Measurements from ENCODE around the gene GSK3B.

The GSK3B gene

DNA sequence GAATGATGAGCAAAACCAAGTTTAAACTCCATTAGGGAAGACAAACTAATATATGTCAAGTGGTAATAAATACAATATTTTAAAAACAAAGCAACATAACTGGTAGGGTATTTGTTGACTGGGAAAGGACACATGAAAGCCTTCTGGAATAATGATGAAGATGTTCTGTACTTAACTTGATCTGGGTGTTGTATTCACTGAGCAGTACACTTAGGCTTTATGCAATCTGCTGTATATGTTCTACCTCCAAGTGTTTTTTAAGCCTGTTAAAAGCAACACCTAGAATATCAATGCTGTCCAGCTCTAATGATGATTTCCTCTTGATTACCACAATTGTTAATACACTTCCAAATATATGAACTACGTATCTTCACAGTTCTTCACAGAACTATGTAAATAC lies 46.6 kb downstream of the GSK3B start:
- H3K27me3 ChIP-seq (ENCODE audit: insufficient read depth, low read depth, severe bottlenecking), result no peaks in the 10 kb centered on the region
- no peak overlapping the region for H3K4me3 ChIP-seq (ENCODE audit: low read depth, low read length)
- H3K27ac ChIP-seq, result no peak overlapping the region
- DNase-seq, result no peak
- H3K9me3 ChIP-seq (ENCODE audit: severe bottlenecking), result no peaks in the 10 kb centered on the region
- TF ChIP-seq, protein P1, sequence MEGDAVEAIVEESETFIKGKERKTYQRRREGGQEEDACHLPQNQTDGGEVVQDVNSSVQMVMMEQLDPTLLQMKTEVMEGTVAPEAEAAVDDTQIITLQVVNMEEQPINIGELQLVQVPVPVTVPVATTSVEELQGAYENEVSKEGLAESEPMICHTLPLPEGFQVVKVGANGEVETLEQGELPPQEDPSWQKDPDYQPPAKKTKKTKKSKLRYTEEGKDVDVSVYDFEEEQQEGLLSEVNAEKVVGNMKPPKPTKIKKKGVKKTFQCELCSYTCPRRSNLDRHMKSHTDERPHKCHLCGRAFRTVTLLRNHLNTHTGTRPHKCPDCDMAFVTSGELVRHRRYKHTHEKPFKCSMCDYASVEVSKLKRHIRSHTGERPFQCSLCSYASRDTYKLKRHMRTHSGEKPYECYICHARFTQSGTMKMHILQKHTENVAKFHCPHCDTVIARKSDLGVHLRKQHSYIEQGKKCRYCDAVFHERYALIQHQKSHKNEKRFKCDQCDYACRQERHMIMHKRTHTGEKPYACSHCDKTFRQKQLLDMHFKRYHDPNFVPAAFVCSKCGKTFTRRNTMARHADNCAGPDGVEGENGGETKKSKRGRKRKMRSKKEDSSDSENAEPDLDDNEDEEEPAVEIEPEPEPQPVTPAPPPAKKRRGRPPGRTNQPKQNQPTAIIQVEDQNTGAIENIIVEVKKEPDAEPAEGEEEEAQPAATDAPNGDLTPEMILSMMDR (IDR thresholded peaks at IDR 0.05; ENCODE audit: low read depth, low read length), result no peak
- H3K36me3 ChIP-seq, result no peaks in the 10 kb centered on the region

DNA sequence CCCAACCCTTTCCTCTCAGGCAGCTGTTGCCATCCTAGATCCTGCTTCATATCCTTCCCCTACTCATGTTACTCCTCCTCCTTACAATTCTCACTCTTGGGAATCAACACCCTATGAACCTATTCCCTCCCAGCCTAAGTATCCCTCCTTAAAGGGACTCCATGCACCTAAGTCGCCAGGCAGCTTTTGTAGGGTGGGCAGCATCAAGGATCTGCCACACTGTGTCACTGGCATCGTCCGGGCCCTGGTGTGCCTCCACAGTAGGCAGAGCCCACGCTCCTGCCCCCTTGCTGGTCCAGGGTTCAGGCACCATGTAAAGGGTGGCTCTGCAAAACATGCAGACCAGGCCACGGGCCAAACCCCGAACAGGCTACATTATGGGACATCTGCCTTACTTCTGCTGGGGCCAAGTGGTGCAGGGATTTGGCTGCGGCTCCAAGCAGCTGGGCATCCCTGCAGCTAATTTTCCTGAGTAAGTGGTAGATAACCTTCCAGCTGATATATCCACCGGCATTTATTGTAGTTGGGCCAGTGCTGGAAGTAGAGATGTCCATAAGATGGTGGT lies 53.4 kb downstream of the GSK3B start:
- no peak overlapping the region for H3K4me3 ChIP-seq (ENCODE audit: low read depth, low read length)
- DNase-seq, result no peak
- no peak overlapping the region for H3K27ac ChIP-seq
- H3K36me3 ChIP-seq, result no peaks in the 10 kb centered on the region; the same call in 1 of the 2 replicates
- H3K9me3 ChIP-seq (ENCODE audit: severe bottlenecking), result peaks cover 4% of the 10 kb centered on the region
- no peaks in the 10 kb centered on the region for H3K27me3 ChIP-seq (ENCODE audit: insufficient read depth, low read depth, severe bottlenecking)
- TF ChIP-seq, protein P1 (IDR thresholded peaks at IDR 0.05; ENCODE audit: low read depth, low read length), result no peak

DNA sequence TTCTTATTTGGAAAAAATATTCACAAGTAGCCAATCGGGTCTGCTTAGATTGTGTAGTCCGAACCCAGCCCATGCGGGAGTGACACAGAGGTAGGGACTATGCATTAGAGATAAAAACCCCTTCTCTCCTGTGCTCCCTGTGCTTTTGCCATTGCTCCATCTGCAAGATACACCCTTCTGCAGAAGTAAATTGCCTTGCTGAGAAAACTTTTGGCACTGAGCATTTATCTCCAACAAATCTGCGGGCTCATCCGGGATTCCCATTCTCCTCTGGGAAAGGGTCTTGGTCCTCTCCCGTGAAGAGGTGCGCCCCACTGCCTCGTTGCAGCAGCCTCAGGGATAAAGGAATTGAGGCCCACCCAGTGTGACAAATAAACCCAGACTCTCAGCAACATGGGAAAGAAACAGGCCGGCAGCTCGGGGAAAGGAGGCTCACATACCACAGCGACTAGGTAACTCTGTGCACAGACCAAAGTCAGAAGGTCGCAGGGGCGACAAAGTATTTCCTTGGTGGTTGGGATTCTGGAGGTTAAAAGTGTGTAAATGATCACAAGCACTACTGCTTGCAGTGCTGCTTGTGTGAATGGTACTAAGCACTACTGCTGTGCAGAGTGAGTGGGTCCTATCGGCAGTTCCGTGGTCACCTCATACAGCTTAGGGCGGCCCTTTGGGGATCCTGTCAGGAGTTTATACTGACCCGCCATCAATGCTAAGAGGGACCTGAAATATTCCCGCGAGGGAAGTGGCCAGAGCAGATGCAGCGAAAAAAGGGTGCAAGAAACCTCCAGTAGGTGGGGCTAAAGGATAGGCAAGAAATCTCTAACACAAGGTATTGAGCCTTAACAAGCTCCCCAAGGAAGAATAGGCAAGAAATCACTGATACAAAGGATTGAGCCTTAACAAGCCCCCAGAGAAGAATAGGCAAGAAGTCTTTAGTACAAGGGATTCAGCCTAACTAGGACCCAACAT lies 54.3 kb downstream of the GSK3B start:
- TF ChIP-seq, protein P1 (IDR thresholded peaks at IDR 0.05; ENCODE audit: low read depth, low read length), result peak; percentile 44
- Histone ChIP-seq H3K9me3 (ENCODE audit: severe bottlenecking) (peaks cover 4% of the 10 kb centered on the region), H3K36me3 (no peaks in the 10 kb centered on the region; the same call in 1 of the 2 replicates), H3K4me3 (ENCODE audit: low read depth, low read length) (no peak overlapping the region), H3K27ac (no peak overlapping the region), H3K27me3 (ENCODE audit: insufficient read depth, low read depth, severe bottlenecking) (no peaks in the 10 kb centered on the region)
- DNase-seq, result peak; percentile 25

DNA sequence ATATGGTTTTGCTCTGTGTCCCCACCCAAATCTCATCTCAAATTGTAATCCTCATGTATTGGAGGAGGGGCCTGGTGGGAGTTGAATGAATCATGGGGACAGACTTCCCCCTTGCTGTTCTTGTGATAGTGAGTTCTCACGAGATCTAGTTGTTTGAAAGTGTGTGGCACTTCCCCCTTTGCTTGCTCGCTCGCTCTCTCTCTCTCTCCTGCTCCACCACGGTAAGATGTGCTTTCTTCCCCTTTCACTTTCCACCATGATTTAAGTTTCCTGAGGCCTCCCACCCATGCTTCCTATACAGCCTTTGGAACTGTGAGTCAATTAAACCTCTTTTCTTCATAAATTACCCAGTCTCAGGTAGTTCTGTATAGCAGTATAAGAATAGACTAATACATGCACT lies 60.7 kb downstream of the GSK3B start:
- Histone ChIP-seq H3K27ac (no peak overlapping the region), H3K36me3 (no peaks in the 10 kb centered on the region), H3K4me3 (ENCODE audit: low read depth, low read length) (no peak overlapping the region), H3K9me3 (ENCODE audit: severe bottlenecking) (no peaks in the 10 kb centered on the region), H3K27me3 (ENCODE audit: insufficient read depth, low read depth, severe bottlenecking) (no peaks in the 10 kb centered on the region)
- TF ChIP-seq, protein P1 (IDR thresholded peaks at IDR 0.05; ENCODE audit: low read depth, low read length), result no peak
- DNase-seq, result no peak

DNA sequence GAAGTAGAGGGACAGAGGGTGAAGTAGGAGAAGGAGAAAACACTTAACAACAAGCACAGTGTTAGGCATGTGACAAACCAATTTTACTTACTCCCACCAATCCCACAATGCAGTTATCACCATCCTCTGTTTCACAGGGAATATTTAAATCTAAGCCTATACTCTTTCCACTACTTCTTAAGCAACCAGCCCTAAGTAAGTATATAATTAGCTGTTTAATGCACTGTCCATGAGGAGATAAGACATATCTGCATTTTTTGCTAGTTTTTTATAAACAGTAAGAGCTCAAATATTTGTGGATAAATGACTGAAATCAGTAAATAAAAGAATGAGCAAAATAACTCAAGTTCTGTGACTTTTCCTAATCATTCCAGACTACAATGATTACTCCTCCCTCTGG lies 62.7 kb downstream of the GSK3B start:
- Histone ChIP-seq H3K9me3 (ENCODE audit: severe bottlenecking) (no peaks in the 10 kb centered on the region), H3K4me3 (ENCODE audit: low read depth, low read length) (no peak overlapping the region)

More for the DNA sequence above, 62.7 kb downstream of the GSK3B start:
- TF ChIP-seq, protein P1 (IDR thresholded peaks at IDR 0.05; ENCODE audit: low read depth, low read length), result no peak
- Histone ChIP-seq H3K27me3 (ENCODE audit: insufficient read depth, low read depth, severe bottlenecking) (no peaks in the 10 kb centered on the region), H3K36me3 (no peaks in the 10 kb centered on the region), H3K27ac (no peak overlapping the region)
- DNase-seq, result no peak

Data from WERI-Rb-1 (cell line).